GM12873 (cell line): Measurements from ENCODE around the gene NARF.
A peak's percentile ranks its signal among the peaks of the same experiment; 100 is the strongest.

Source experiments
- CTCF ChIP-seq: IDR thresholded peaks from 2 replicates; pipeline ENCODE4 v1.5.1; 2012; ENCODE audit warnings: low read depth, mild to moderate bottlenecking, moderate library complexity, low read length, control low read depth; ENCODE audit not compliant: insufficient read depth; ENCODE audit errors: missing control alignments

The NARF gene

DNA sequence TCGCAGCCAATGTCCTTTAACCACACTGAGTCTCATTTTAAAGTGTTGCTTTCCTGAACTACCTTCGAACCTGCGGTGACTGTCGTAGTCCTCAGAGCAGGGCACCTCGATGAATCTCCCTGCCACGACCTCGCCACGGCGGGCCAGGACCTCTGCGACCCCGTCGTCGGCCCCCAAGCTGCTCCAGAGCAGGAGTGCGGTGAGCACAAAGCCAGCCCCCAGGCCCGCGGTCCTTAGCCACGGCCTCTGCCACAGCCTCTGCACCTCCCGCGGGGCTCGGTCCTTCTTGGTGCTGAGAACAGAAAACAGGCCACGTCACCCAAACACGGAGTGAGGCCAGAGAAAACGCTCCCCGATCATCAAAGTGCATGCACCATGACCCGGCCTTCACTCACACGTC lies 43.2 kb upstream of the NARF start:
- no peak for TF ChIP-seq CTCF

DNA sequence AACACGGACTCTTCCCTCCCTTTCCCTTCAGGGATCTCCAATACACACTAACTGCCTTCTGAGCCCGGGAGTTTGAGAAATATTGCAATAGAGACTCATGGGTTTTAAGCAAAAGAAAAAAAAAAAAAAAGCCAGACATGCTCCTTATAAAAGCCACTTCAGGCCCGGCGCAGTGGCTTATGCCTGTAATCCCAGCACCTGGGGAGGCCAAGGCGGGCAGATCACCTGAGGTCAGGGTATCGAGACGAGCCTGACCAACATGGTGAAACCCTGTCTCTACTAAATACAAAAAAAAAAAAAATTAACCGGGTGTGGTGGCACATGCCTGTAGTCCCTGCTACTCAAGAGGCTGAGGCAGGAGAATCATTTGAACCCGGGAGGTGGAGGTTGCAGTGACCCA lies 42.8 kb upstream of the NARF start:
- TF ChIP-seq CTCF, result no peak

GRCh38 chr17:82416264-82416663 lies 42.3 kb upstream of the NARF start:
- no peak for TF ChIP-seq CTCF

- peak; percentile 29 for TF ChIP-seq CTCF
These were observed 41.8 kb upstream of the NARF start for GRCh38 chr17:82416771-82417170.

DNA sequence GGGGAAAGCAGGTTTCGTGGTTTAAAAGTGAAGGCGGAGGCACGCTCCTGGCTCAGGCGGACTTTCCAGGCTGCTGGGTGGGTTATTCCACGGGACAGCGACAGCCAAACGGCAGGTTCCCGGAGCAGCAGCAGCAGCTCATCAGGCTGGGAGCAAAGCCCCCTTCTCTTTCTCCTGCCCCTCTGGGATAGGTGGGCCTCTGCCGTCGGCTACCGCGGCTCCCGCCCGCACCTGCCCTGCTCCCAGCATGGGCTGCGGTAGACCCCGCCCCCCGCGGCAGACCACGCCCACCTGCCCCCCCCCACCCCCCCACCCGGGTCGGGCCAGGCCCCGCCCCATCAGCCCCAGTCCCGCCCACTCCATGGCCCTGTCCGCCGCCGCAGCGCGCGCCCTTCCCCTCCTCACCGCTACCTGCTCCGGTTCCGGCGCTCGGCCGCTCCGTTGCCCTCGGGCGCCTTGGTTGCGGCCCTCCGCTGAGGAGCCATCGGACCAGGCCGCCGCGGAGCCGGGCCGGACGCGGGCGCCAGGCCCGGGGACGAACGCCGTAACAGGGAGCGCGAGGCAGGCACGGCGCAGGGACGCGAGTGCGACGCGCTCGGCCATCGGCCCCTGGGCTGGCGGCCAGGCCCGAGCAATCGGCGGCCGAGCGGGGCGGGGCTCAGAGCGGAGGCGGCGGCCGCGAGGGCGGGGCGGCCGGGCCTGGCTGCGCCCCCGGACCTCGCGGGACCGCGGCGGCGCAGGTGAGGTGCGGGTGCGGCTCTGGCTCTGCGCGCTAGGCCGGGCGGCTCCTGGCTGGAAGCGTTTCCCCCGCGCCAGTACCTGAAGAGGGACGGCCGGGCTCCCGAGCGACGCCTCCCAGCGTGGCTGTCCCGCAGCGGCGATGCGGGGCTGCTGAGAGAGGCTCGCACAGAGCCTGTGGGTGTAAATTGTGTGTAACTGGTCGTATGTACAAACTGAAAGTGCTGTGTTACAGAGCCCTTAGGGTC lies 40.2 kb upstream of the NARF start, which contains the start of the genes HEXD and OGFOD3:
Gene HEXD (plus strand): TSS at position 347 of the 986 bp plus-strand sequence. CDS start 1,453 bp downstream, outside the sequence.
Gene OGFOD3 (minus strand): TSS at position 586 of the 986 bp plus-strand sequence. CDS start 101 bp downstream, at position 485.
- no peak for TF ChIP-seq CTCF

DNA sequence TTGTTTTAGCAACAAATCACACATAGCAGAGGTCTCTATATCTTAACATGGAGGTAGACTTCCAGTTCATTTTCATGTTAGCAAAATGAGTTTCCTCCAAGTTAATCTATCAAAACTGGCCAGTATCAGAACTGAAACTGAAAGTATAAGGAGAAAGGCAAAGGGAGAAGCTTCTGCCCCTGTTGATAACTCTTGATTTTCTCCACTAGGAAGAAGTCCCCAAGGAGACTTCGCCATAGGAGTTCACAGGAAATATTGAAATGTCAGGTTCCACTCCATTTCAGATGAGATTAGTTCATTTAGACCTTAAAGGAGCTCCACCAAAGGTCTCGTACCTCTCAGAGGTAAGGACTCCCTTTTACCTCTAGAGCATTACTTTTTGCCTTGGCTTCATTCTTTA lies 39.0 kb upstream of the NARF start:
- TF ChIP-seq CTCF, result no peak

DNA sequence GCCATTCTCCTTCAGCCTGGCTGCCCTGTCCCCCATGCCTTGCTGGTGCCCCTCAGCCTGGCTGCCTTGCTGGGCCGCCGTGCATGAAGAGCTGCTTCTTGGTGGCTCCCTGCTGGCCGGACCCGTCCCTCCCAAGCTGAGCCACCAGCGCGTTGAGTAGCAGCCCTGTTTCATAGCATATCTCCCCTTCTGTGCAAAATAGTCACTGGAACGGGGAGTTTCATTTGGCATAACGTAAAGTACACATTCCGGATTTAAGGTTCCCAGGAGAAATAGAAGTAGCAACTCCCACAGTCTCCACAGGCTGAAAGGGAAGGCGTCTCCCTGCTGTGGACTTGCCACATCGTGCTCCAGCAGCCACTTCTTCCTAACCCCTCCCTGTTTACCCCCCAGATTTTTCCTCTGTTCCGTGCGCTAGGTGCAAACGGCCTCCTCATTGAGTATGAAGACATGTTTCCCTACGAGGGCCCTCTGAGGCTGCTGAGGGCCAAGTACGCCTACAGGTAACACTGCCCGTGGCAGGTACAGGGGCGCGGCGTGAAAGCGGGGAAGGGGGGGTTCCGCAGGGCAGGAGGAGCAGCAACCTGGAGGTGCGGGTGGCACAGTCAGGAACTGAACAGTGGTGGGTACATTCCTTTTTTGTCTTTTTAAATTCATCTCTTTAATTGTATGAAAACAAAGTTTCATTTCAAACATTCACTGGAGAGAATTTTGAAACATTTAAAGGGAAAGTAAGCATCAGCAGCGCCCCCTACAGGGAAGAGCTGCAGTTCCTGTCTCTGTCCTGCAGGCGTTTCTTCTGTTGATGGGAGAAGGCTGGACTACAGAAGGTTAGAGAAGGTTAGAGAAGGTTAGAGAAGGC lies 34.3 kb upstream of the NARF start:
- peak; percentile 83 for TF ChIP-seq CTCF
